ENCODE results near the gene GLYATL1B.
"Not testable (repeated sequence)": the region's sequence is repeated elsewhere in the genome, so short reads cannot be mapped to it uniquely, and the experiment has no call there.

- TF ChIP-seq TAF1 (IDR thresholded peaks at IDR 0.05; ENCODE audit: borderline replicate concordance, low read depth, low read length); POLR2A (IDR thresholded peaks at IDR 0.05; ENCODE audit: low read depth, low read length): not testable (repeated sequence)
Measured at GRCh38 chr11:59060096-59060495, 26.0 kb upstream of the GLYATL1B start.
